ENCODE results near the gene CENPVL2.
"Not testable (repeated sequence)": the region's sequence is repeated elsewhere in the genome, so short reads cannot be mapped to it uniquely, and the experiment has no call there.

CENPVL2 gene

GRCh38 chrX:51641421-51642021 is 41.1 kb downstream of the CENPVL2 start:
- TF ChIP-seq EZH2phosphoT487 (IDR thresholded peaks at IDR 0.05; ENCODE audit: low read depth) (no peak), CTCF (IDR thresholded peaks at IDR 0.05; ENCODE audit: low read depth, low read length) (peak; percentile 67)
- no peak overlapping the region for H2AFZ ChIP-seq (ENCODE audit: low read depth, low read length)
- H3K4me2 ChIP-seq (ENCODE audit: low read length), result no peak overlapping the region
- no peak overlapping the region for H3K27ac ChIP-seq (ENCODE audit: low read length)
- no peaks in the 10 kb centered on the region for H4K20me1 ChIP-seq (ENCODE audit: insufficient read depth, low read length)
- H3K79me2 ChIP-seq (ENCODE audit: low read length), result no peaks in the 10 kb centered on the region
- H3K9ac ChIP-seq (ENCODE audit: low read length), result no peak overlapping the region
- no peaks in the 10 kb centered on the region for H3K4me1 ChIP-seq (ENCODE audit: low read length)
- no peaks in the 10 kb centered on the region for H3K9me3 ChIP-seq (ENCODE audit: insufficient read depth, low read length)
- H3K4me3 ChIP-seq (ENCODE audit: low read length), result no peak overlapping the region
- no peaks in the 10 kb centered on the region for H3K36me3 ChIP-seq (replicated peaks; ENCODE audit: low read depth, low read length)
- H3K27me3 ChIP-seq (ENCODE audit: low read depth, low read length), result no peaks in the 10 kb centered on the region

GRCh38 chrX:51636511-51636910 is 46.1 kb downstream of the CENPVL2 start:
- not testable (repeated sequence) for H3K27me3 ChIP-seq (ENCODE audit: low read depth, low read length)

More at GRCh38 chrX:51636511-51636910, 46.1 kb downstream of the CENPVL2 start:
- H3K4me2 ChIP-seq (ENCODE audit: low read length); H3K27ac ChIP-seq (ENCODE audit: low read length); H3K4me1 ChIP-seq (ENCODE audit: low read length); H3K9ac ChIP-seq (ENCODE audit: low read length); H2AFZ ChIP-seq (ENCODE audit: low read depth, low read length); H3K9me3 ChIP-seq (ENCODE audit: insufficient read depth, low read length); H3K4me3 ChIP-seq (ENCODE audit: low read length); H3K79me2 ChIP-seq (ENCODE audit: low read length); H3K36me3 ChIP-seq (replicated peaks; ENCODE audit: low read depth, low read length); H4K20me1 ChIP-seq (ENCODE audit: insufficient read depth, low read length): not testable (repeated sequence)

Data from OCI-LY3 (cell line).